Mucosa of stomach (tissue), 1 donor: Measurements from ENCODE around the gene TBC1D1.

ENCODE experiments used
- H3K27me3 ChIP-seq: one replicate; pipeline ENCODE4 v1.7.0; 2013; ENCODE audit warnings: mild to moderate bottlenecking, low read length; ENCODE audit not compliant: control insufficient read depth, insufficient read depth
- H3K36me3 ChIP-seq: one replicate; pipeline ENCODE4 v1.7.0; 2013; ENCODE audit warnings: low read length; ENCODE audit not compliant: control insufficient read depth, insufficient read depth
- H3K4me1 ChIP-seq: one replicate; pipeline ENCODE4 v1.7.0; 2013; ENCODE audit warnings: mild to moderate bottlenecking, low read length; ENCODE audit not compliant: control insufficient read depth, insufficient read depth
- H3K4me3 ChIP-seq: one replicate; pipeline ENCODE4 v1.7.0; 2013; ENCODE audit warnings: low read length
- H3K9ac ChIP-seq: one replicate; pipeline ENCODE4 v1.7.0; 2013; ENCODE audit warnings: mild to moderate bottlenecking, low read length, moderate library complexity
- H3K9me3 ChIP-seq: one replicate; pipeline ENCODE4 v1.7.0; 2013; ENCODE audit warnings: mild to moderate bottlenecking, low read length, moderate library complexity; ENCODE audit not compliant: control insufficient read depth
- donor health status: Pancreatic carcinoma.

The TBC1D1 gene

DNA sequence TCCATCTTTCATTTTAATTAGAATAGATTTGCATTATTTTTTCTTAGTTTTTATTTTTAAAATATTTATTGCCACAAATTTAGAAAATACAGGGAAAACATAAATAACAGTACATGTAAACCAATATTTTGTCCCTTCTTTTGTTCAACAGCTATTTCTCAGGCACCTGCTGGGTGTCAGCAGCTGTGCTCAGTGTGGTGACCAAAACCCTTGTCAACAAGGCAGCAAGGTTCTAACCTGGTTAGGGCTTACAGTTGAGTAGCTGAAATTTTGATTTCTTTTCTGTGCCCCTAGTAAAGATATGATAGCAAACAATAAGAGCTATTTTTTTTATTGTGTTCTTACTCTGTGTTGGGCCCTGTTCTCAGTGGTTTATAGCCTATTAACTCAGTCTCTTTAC, 197.4 kb downstream of the TBC1D1 start:
- Histone ChIP-seq H3K36me3 (no peaks in the 10 kb centered on the region), H3K9ac (no peak overlapping the region), H3K27me3 (no peaks in the 10 kb centered on the region), H3K9me3 (no peaks in the 10 kb centered on the region), H3K4me3 (no peak overlapping the region), H3K4me1 (peaks cover 9% of the 10 kb centered on the region)

DNA sequence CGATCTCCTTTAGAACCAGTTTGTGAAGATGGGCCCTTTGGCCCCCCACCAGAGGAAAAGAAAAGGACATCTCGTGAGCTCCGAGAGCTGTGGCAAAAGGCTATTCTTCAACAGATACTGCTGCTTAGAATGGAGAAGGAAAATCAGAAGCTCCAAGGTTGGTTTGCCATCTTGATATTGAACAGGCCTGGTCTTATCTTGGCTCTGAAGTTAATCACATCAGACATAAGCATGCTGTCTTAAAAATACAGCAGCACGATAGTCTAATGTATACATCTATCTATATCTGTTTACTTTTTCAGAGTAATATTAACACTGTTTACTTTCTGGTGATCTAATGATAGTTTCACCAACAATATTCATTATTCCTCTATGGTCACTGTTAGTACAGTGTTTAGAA, 199.1 kb downstream of the TBC1D1 start:
- Histone ChIP-seq H3K36me3 (no peaks in the 10 kb centered on the region), H3K4me1 (peaks cover 9% of the 10 kb centered on the region), H3K27me3 (no peaks in the 10 kb centered on the region), H3K9me3 (no peaks in the 10 kb centered on the region), H3K9ac (no peak overlapping the region), H3K4me3 (no peak overlapping the region)

DNA sequence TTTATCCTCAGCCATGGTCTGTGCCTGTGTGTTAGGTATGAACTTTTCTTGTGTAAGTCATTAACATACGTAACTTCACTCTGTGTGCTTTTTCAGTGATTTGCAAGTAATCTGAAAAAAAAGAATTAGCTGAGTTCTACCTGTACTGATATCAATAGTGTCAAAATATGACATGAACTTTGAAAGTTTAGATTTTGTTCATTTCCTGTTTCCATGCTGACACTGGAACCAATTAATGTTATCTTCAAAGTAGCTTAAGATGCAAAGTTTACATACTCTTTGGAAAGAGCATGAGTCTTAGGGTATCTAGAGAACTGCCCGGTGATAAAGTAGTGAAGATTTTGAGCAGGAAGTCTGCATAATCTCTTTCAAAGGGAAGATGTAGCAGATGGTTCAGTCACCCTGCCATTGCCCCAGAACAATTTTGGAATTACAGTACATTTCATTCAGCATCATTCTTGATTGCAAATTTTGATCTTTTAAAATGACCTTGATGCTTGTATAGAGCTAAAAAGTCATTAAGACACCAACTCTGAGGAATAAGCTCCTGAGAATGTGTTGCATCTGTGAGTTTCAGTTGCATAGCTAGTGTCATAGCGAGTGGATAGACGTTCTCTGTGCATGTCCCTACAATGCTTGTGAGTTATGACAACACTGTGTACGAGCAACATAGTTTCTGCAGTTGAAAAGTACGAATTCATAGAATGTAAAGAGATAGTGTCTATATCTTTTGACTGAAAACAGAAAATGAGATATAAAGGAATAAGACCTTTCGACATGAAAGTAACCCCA, 199.8 kb downstream of the TBC1D1 start:
- Histone ChIP-seq H3K4me3 (no peak overlapping the region), H3K36me3 (no peaks in the 10 kb centered on the region), H3K27me3 (no peaks in the 10 kb centered on the region), H3K4me1 (peaks cover 9% of the 10 kb centered on the region), H3K9ac (no peak overlapping the region), H3K9me3 (no peaks in the 10 kb centered on the region)

DNA sequence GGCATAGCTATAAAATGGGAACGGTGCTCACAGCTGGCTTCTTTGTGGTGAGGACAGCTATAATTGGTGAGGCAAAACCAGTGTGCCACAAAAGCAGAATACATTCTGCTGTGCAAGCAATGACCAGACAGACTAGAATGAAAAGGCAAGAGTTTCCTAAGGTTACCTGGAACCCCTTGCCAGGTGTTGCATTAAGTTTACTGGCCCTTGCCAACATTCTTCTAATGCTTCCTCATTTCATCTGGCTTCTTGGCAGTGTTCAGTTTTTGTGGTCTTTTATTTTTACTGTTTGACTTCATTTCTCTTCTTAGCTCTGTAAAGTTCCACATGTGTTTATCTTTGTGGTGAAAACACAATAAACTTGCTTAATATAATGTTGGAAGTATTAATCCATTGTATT, 200.8 kb downstream of the TBC1D1 start:
- H3K4me1 ChIP-seq, result peaks cover 9% of the 10 kb centered on the region
- no peaks in the 10 kb centered on the region for H3K9me3 ChIP-seq
- no peak overlapping the region for H3K9ac ChIP-seq
- H3K36me3 ChIP-seq, result no peaks in the 10 kb centered on the region
- no peak overlapping the region for H3K4me3 ChIP-seq
- no peaks in the 10 kb centered on the region for H3K27me3 ChIP-seq

DNA sequence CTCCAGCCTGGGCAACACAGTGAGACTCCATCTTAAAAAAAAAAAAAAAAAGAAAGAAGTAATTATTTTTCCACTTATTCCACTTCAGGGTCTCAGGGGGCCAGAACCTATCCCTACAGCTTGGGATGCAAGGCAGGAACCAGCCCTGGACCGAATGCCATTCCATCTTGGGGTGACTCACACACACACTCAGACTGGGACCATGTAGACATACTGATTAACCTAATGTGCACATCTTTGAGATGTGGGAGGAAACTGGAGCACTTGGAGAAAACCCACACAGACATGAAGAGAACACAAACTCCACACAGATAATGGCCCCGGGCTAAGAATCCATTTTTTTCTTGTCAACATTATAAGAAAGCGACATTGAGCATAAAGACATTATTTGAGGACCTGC, 201.8 kb downstream of the TBC1D1 start:
- H3K36me3 ChIP-seq, result no peaks in the 10 kb centered on the region

DNA sequence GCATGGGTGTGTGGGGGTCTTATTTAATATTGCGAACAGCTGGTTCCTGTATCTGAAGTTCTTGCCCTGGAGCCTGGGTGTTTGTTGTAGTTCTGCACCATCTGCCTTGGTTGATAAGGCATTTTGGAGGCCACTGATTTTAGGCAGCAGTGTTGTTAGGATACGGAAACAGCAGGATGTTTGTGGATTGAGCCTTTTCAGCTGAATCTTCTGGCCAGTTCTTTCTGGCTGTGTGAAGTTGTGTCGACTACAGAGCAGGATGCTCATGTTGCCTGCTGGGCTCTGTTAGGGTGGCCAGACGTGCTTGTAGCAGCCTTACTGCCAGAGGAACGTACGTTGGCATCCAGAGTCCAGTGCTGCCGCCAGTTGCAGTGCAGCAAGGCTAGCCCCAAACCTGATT, 203.5 kb downstream of the TBC1D1 start:
- H3K36me3 ChIP-seq, result no peaks in the 10 kb centered on the region
- no peak overlapping the region for H3K4me3 ChIP-seq
- peaks cover 5% of the 10 kb centered on the region for H3K4me1 ChIP-seq
- H3K27me3 ChIP-seq, result no peaks in the 10 kb centered on the region
- no peak overlapping the region for H3K9ac ChIP-seq
- no peaks in the 10 kb centered on the region for H3K9me3 ChIP-seq

More for the DNA sequence above, 201.8 kb downstream of the TBC1D1 start:
- H3K4me1 ChIP-seq, result peaks cover 9% of the 10 kb centered on the region
- no peak overlapping the region for H3K4me3 ChIP-seq
- no peak overlapping the region for H3K9ac ChIP-seq
- no peaks in the 10 kb centered on the region for H3K27me3 ChIP-seq
- H3K9me3 ChIP-seq, result no peaks in the 10 kb centered on the region

DNA sequence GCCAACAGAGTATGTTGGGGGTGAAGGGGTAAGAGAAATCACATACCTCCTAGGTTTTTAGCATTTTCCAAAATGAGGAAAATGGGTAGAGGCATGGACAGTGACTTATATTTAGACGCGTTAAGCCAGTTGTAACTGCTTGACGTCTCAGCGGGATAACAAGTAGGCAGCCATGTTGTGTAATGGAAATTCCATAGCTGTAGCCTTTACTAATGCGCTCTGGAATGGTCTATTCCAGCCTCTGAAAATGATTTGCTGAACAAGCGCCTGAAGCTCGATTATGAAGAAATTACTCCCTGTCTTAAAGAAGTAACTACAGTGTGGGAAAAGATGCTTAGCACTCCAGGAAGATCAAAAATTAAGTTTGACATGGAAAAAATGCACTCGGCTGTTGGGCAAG, 204.8 kb downstream of the TBC1D1 start:
- Histone ChIP-seq H3K9ac (no peak overlapping the region), H3K27me3 (no peaks in the 10 kb centered on the region), H3K36me3 (no peaks in the 10 kb centered on the region), H3K4me3 (no peak overlapping the region), H3K9me3 (no peaks in the 10 kb centered on the region), H3K4me1 (no peaks in the 10 kb centered on the region)

DNA sequence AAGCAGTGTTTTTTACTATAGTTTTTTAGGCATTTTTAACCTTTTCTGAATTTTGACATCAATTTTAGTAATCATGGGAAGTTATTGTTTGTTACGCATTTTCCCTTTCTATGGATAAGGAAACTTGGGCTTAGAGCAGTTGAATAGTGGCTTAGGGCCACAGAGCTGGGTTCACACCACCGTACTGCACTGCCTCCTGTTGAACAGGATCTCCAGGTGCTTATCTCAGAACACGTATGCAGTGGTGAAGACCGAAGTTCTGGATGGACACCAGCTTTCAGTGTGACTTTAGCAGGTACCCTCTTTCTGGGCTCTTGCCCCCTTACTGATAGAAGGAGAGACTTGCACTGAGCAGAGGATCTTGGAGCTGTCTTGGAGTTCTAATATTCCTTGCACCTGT, 206.9 kb downstream of the TBC1D1 start:
- H3K9ac ChIP-seq, result no peak overlapping the region
- H3K4me1 ChIP-seq, result no peaks in the 10 kb centered on the region
- H3K9me3 ChIP-seq, result no peaks in the 10 kb centered on the region
- H3K4me3 ChIP-seq, result no peak overlapping the region
- no peaks in the 10 kb centered on the region for H3K36me3 ChIP-seq
- no peaks in the 10 kb centered on the region for H3K27me3 ChIP-seq

DNA sequence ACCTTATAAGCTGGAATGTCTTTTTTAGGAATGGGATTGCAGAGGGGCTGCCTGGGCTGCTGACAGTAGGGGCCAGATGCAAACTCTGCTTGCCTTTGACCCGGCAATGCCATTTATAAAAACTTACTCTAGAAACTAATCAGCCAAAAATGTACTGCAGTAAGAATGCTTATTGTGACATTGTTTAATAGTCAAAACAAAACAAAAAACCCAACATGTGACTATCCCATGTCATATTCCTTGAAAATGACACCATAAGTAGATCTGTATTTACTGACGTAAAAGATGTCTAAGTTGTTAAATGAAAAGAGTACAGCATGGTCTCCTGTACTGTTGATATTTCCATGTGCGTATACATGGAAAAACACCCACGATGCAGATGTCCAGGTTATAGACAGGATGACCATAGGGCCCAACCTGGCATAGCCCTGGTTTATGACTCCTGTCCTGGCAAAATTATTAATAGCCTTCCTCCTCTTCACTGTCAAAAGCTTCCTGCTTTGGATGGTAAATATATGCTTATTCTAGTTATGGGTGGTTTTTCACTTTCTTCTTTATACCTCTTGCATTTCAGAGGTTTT, 208.2 kb downstream of the TBC1D1 start:
- Histone ChIP-seq H3K27me3 (no peaks in the 10 kb centered on the region), H3K4me3 (no peak overlapping the region), H3K4me1 (no peaks in the 10 kb centered on the region), H3K9me3 (no peaks in the 10 kb centered on the region), H3K36me3 (no peaks in the 10 kb centered on the region), H3K9ac (no peak overlapping the region)

DNA sequence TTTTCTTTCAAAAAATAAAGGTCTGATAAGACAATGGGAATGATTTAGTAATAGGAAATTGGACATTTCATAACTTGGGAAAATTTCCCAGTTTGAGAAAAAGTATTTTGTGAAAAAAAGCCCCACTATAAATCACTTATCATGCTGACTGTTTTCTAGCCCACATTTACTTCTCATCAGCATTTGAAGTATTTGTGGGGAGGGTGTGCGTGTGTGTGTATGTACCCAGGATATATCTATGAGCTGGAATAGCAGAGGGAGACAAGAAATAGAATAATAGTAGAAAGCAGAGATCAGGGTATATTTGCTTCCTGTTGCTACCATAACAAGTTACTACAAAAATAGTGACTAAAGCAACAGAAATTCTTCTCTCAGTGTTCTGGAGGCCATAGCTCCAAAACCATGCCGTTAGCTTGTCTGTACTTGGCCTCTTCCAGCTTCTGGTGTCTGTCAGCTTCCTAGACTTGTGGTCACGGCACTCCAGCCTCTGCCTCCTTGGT, 209.1 kb downstream of the TBC1D1 start:
- no peak overlapping the region for H3K9ac ChIP-seq
- H3K36me3 ChIP-seq, result no peaks in the 10 kb centered on the region

DNA sequence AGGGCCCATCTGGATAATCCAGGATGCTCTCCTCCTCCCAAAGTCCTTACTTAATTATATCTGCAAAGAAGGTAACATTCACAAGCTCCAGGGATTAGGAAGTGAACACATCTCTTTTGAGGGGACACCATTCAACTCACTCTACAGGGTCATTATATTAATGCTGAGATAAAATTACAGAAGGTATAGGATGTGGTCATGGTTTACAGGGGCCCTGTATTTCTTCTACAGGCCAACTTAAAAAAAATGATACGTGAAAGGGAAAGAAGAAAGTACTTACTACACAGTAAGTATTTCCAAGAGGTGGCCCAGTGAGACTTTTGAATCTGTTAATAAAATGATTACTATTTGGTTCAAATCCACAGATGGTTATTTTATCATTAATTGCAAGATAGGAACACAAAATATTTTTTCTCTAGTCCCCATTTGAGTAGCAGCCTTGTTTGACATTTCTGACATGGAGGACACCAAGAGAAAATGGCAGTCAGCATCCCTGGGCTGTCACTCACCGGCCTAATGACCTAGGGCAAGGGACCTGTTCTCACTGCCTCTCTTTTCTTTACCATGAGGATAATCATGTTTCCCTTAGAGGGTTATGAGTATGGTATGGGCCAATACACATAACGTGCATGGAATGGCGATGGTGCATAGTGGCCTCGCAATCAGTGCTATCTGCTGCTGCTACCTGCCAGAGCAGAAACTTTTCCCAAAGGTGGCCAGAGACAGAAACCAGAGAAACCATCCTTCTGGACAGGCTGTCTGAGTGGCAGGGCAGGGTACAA, 209.8 kb downstream of the TBC1D1 start:
- Histone ChIP-seq H3K9ac (no peak overlapping the region), H3K4me1 (no peaks in the 10 kb centered on the region), H3K4me3 (no peak overlapping the region), H3K36me3 (no peaks in the 10 kb centered on the region), H3K9me3 (no peaks in the 10 kb centered on the region), H3K27me3 (no peaks in the 10 kb centered on the region)

More for the DNA sequence above, 209.1 kb downstream of the TBC1D1 start:
- H3K4me3 ChIP-seq, result no peak overlapping the region
- H3K4me1 ChIP-seq, result no peaks in the 10 kb centered on the region
- no peaks in the 10 kb centered on the region for H3K9me3 ChIP-seq
- H3K27me3 ChIP-seq, result no peaks in the 10 kb centered on the region

DNA sequence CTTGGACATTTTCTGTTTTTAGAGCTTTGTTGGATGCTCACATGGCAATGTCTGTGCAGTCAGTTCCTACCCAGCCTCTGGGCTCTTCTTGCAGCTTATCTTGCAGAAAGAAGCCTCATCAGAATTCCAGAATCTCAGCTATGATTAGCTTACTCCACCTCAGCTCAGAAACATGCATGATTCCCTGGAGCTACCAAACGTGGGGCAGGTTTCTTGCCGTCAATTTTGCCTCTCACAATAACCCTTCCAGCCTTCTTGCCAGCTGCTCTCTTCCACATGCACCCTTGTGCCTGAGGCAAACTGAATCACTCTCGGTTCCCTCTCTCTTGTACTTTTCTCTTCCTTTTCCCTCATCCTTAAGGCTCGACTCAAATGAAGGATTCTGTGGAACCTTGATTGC, 210.7 kb downstream of the TBC1D1 start:
- Histone ChIP-seq H3K4me1 (no peaks in the 10 kb centered on the region), H3K9me3 (no peaks in the 10 kb centered on the region), H3K4me3 (no peak overlapping the region), H3K9ac (no peak overlapping the region), H3K27me3 (no peaks in the 10 kb centered on the region), H3K36me3 (no peaks in the 10 kb centered on the region)
